ENCODE measurements around the gene SLC23A3.

Gene SLC23A3

DNA sequence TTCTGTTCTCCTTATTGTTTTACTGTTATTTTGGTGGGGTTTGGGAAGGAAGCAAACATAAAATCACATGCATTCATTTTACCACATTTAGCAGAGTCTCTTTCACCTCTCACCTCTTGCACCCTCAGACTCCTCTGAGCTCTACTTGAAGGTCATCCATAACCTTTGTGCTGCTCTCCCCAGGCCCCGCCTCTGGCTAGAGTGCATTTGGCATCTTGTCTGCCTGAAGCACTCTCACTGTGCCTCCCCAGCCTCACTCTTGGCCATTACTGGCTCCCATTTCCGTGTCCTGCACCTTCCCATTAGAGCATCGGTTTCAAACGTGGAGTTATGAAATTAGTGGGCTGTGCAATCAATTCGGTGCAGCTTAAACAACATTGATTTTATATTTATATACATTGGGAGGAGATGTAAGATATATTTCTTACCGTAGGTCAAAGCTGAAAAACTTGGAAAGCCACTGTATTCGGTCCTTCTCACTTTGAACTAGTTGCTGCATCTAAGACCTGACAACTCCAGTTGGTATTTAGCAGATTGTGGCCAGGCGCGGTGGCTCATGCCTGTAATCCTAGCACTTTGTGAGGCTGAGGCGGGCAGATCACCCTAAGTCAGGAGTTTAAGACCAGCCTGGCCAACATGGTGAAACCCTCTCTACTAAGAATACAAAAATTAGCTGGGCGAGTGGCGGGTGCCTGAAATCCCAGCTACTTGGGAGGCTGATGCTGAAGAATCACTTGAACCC lies 29.8 kb upstream of the SLC23A3 start:
- DNase-seq = peak; percentile 33
- TF ChIP-seq, protein P1, sequence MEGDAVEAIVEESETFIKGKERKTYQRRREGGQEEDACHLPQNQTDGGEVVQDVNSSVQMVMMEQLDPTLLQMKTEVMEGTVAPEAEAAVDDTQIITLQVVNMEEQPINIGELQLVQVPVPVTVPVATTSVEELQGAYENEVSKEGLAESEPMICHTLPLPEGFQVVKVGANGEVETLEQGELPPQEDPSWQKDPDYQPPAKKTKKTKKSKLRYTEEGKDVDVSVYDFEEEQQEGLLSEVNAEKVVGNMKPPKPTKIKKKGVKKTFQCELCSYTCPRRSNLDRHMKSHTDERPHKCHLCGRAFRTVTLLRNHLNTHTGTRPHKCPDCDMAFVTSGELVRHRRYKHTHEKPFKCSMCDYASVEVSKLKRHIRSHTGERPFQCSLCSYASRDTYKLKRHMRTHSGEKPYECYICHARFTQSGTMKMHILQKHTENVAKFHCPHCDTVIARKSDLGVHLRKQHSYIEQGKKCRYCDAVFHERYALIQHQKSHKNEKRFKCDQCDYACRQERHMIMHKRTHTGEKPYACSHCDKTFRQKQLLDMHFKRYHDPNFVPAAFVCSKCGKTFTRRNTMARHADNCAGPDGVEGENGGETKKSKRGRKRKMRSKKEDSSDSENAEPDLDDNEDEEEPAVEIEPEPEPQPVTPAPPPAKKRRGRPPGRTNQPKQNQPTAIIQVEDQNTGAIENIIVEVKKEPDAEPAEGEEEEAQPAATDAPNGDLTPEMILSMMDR (IDR thresholded peaks at IDR 0.05; ENCODE audit: low read depth, low read length) = no peak
- no peaks in the 10 kb centered on the region for H3K27me3 ChIP-seq (ENCODE audit: insufficient read depth, low read depth, severe bottlenecking)
- H3K4me3 ChIP-seq (ENCODE audit: low read depth, low read length) = no peak overlapping the region
- H3K27ac ChIP-seq = no peak overlapping the region
- H3K36me3 ChIP-seq = no peaks in the 10 kb centered on the region
- H3K9me3 ChIP-seq (ENCODE audit: severe bottlenecking) = no peaks in the 10 kb centered on the region

DNA sequence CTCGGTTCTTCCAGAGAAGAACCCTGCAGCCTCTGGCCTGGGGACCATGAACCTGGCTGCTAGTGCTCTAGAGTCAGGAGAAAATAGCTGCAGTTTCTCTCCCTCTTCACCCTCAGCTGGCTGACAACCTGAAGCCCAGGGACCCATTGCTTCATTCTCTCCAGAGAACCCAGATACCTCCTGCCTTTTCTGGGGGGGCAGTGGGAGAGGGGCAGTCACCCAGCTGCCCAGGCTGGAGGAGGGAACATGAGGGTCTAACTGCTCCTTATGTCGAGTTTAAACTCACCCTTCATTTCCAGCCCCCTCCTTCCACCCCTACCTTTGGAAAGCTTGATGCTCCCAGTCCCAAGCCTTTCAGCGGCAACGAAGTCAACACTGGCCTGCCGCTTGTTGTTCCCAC lies 29.1 kb upstream of the SLC23A3 start:
- H3K4me3 ChIP-seq (ENCODE audit: low read depth, low read length) = no peak overlapping the region
- no peaks in the 10 kb centered on the region for H3K9me3 ChIP-seq (ENCODE audit: severe bottlenecking)
- no peaks in the 10 kb centered on the region for H3K36me3 ChIP-seq
- TF ChIP-seq, protein P1 (IDR thresholded peaks at IDR 0.05; ENCODE audit: low read depth, low read length) = no peak
- H3K27me3 ChIP-seq (ENCODE audit: insufficient read depth, low read depth, severe bottlenecking) = no peaks in the 10 kb centered on the region
- DNase-seq = no peak
- no peak overlapping the region for H3K27ac ChIP-seq

DNA sequence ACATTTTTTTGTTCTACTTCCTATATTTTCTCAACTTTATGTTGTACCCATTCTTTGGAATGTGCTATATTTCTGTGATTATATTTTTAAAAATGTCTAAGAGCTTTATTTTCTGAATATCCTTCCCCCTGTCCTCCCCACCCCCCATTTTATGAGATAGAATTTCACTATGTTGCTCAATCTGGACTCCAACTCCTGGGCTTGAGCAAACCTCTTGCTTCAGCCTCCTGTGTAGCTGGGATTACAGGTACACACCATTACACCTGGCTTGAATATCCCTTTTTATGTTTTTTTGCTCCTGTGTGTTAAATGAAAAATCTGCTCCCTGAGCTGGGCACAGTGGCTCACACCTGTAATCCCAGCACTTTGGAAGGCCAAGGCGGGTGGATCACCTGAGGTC lies 27.6 kb upstream of the SLC23A3 start:
- Histone ChIP-seq H3K4me3 (ENCODE audit: low read depth, low read length) (no peak overlapping the region), H3K27ac (no peak overlapping the region), H3K36me3 (no peaks in the 10 kb centered on the region), H3K27me3 (ENCODE audit: insufficient read depth, low read depth, severe bottlenecking) (no peaks in the 10 kb centered on the region), H3K9me3 (ENCODE audit: severe bottlenecking) (no peaks in the 10 kb centered on the region)
- DNase-seq = no peak
- TF ChIP-seq, protein P1 (IDR thresholded peaks at IDR 0.05; ENCODE audit: low read depth, low read length) = no peak

DNA sequence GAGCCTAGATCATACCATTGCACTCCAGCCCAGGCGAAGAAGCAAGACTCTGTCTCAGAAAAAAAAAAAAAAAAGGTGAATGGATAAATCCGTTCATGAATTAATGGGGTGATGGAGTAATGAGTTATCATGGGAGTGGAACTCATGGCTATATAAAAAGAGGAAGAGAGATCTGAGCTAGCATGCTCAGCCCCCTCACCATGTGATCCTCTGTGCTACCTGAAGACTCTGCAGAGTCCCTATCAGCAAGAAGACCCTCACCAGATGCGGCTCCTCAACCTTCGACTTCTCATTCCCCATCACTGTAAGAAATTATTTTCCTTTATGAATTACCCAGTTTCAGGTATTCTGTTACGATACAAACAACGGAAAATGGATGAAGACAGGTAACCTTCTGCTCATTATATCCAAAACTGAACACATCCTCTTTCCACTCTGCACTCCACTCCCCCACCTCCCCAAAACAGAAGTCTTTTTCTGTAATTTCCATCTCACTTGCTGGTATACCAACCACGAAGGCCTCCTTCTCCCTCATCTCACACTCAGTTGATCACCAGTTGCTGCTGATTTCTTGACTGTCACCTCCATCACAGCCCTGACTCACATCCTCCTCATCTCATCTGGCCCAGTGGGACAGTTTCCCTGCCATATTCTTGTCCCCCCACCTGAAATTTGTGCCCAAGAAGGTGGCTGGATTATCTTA lies 17.1 kb upstream of the SLC23A3 start:
- H3K9me3 ChIP-seq (ENCODE audit: severe bottlenecking) = no peaks in the 10 kb centered on the region
- peaks cover 26% of the 10 kb centered on the region for H3K36me3 ChIP-seq
- no peak for DNase-seq
- H3K27me3 ChIP-seq (ENCODE audit: insufficient read depth, low read depth, severe bottlenecking) = no peaks in the 10 kb centered on the region
- H3K4me3 ChIP-seq (ENCODE audit: low read depth, low read length) = no peak overlapping the region
- H3K27ac ChIP-seq = no peak overlapping the region
- TF ChIP-seq, protein P1 (IDR thresholded peaks at IDR 0.05; ENCODE audit: low read depth, low read length) = no peak

DNA sequence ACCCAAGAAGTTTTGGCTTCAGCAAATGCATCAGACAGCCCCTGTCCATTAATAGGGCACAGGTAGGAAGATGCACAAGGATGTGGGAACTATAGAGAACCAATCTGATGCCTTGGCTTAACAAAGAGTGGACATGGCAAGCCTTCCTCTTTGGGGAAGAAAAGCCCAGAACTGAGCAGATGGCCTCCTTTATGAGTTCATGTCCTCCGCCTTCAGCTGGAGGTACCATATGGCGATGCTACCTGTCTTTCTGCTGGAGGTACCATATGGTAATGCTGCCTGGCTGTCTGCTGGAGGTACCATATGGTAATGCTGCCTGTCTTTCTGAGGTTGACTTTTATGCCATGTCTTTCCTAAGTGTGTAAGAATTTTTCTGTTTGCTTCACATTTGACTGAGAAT lies 14.3 kb upstream of the SLC23A3 start:
- TF ChIP-seq, protein P1 (IDR thresholded peaks at IDR 0.05; ENCODE audit: low read depth, low read length) = no peak
- peaks cover 54% of the 10 kb centered on the region for H3K36me3 ChIP-seq

More for the DNA sequence above, 14.3 kb upstream of the SLC23A3 start:
- peak; percentile 84 for DNase-seq
- Histone ChIP-seq H3K27me3 (ENCODE audit: insufficient read depth, low read depth, severe bottlenecking) (no peaks in the 10 kb centered on the region), H3K27ac (peak overlapping the region; percentile 83), H3K4me3 (ENCODE audit: low read depth, low read length) (no peak overlapping the region), H3K9me3 (ENCODE audit: severe bottlenecking) (no peaks in the 10 kb centered on the region)

All from WERI-Rb-1 (cell line).